SH-SY5Y (cell line): ENCODE data around the gene CPLX3.

Experiments used
- GATA2 ChIP-seq: IDR thresholded peaks from 2 replicates; pipeline ENCODE4 v1.6.1; 2011; ENCODE audit warnings: mild to moderate bottlenecking, low read depth, low read length
- GATA3 ChIP-seq: IDR thresholded peaks from 2 replicates; pipeline ENCODE4 v1.6.1; 2011; ENCODE audit warnings: low read depth, mild to moderate bottlenecking, low read length, moderate library complexity

GRCh38 chr15:74800559-74801094, 25.8 kb upstream of the CPLX3 start:
- TF ChIP-seq GATA2 = no peak
- TF ChIP-seq GATA3 = no peak
